Mucosa of descending colon (tissue), 3 donors: ENCODE data around the gene FOXN3. TPM values are rescaled to one million over a fixed set of nuclear protein-coding genes. Genes with fewer than 3 reads are reported as not detected.
A peak's percentile ranks its signal among the peaks of the same experiment; 100 is the strongest.

Source experiments
- ATAC-seq: fragments of 200-7000 bp; cut with Tn5 transposase; one replicate; pipeline ENCODE4 v1.9.1; 2020; ENCODE audit warnings: mild to moderate bottlenecking, moderate library complexity
- DNase-seq, 3 donors: peaks; one replicate each; pipeline ENCODE4 v3.0.0-alpha.2; 2020
- H3K36me3 ChIP-seq: fragments of 200-600 bp; one replicate; pipeline ENCODE4 v1.8.0; 2021; ENCODE audit warnings: low read depth, mild to moderate bottlenecking
- H3K4me1 ChIP-seq: fragments of 200-600 bp; one replicate; pipeline ENCODE4 v1.8.0; 2021; ENCODE audit warnings: low read depth, mild to moderate bottlenecking
- H3K4me3 ChIP-seq: fragments of 200-600 bp; one replicate; pipeline ENCODE4 v1.8.0; 2021; ENCODE audit warnings: mild to moderate bottlenecking
- H3K9me3 ChIP-seq: fragments of 200-600 bp; one replicate; pipeline ENCODE4 v1.8.0; 2021; ENCODE audit warnings: mild to moderate bottlenecking
- intact Hi-C, 2 donors: fragments of 100-400 bp; cut with DNase I in 1 of 2; cut with micrococcal nuclease in 1 of 2; formaldehyde crosslinking; loops; one replicate each; pipeline versions ENCODE4 v1.11.0 to v1.11.1; 2022; cut with DNase I, micrococcal nuclease
- total RNA-seq, 3 donors: library from RNA; stranded (reverse); fragmentation: NEBNext Ultra II Directional in 2 of 3; extraction: Animal tissue kit (Norgen Biotek cat#: 25700) in 2 of 3; gene quantifications; one replicate each; pipeline versions ENCODE4 v1.2.1 to v1.2.4, GENCODE V29; 2021 to 2023
- TF ChIP-seq, protein P1 (sequence below): fragments of 200-600 bp; IDR thresholded peaks from one replicate; pipeline ENCODE4 v1.8.0; 2022; ENCODE audit warnings: antibody characterized with exemption, mild to moderate bottlenecking
- donor health status: DM: no; HTN: no; CAD: no; lungs with moderate emphysema.
- donor health status: DM: no; HTN: no; CAD: no.
- donor health status: DM: no; HTN: yes; CAD: no.

FOXN3 gene
- total RNA-seq, 3 donors from 2014 or later = 77.4 to 154 (median 113) TPM

DNA sequence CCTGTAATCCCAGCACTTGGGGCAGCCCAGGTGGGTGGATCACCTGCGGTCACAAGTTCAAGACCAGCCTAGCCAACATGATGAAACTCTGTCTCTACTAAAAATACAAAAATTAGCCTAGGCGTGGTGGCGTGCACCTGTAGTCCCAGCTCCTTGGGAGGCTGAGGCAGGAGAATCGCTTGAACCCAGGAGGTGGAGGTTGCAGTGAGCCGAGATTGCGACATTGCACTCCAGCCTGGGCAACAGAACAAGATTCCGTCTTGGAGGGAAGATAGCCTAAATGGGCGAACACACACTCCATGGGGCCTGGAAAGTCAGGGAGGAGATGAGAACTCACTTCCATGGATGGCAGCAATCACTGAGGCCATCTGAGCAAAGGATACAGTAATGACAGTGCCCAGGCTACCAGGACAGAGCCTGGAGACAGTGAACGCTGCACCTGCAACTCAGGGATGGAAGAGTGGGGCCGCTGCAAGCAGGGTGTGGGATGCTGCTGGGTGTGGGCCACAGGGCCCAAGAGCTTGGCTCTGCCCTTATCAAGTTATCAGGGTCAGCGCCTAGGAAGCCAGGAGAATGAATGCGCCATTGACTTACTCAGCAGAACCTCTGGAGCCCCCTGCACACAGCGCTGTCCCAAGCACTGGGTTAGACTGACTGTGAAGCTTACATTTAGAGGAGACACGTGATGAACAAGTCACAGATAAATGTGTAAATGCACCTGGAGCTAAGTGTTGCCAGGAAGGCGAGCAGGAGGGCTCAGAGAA lies 28.9 kb downstream of the FOXN3 start:
- no peak overlapping the region for H3K4me3 ChIP-seq
- H3K9me3 ChIP-seq = no peaks in the 10 kb centered on the region
- ATAC-seq = no peak
- no peak for DNase-seq
- no peaks in the 10 kb centered on the region for H3K36me3 ChIP-seq
- TF ChIP-seq, protein P1, sequence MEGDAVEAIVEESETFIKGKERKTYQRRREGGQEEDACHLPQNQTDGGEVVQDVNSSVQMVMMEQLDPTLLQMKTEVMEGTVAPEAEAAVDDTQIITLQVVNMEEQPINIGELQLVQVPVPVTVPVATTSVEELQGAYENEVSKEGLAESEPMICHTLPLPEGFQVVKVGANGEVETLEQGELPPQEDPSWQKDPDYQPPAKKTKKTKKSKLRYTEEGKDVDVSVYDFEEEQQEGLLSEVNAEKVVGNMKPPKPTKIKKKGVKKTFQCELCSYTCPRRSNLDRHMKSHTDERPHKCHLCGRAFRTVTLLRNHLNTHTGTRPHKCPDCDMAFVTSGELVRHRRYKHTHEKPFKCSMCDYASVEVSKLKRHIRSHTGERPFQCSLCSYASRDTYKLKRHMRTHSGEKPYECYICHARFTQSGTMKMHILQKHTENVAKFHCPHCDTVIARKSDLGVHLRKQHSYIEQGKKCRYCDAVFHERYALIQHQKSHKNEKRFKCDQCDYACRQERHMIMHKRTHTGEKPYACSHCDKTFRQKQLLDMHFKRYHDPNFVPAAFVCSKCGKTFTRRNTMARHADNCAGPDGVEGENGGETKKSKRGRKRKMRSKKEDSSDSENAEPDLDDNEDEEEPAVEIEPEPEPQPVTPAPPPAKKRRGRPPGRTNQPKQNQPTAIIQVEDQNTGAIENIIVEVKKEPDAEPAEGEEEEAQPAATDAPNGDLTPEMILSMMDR = no peak
- intact Hi-C loops = no loop called here
- H3K4me1 ChIP-seq = peaks cover 13% of the 10 kb centered on the region

DNA sequence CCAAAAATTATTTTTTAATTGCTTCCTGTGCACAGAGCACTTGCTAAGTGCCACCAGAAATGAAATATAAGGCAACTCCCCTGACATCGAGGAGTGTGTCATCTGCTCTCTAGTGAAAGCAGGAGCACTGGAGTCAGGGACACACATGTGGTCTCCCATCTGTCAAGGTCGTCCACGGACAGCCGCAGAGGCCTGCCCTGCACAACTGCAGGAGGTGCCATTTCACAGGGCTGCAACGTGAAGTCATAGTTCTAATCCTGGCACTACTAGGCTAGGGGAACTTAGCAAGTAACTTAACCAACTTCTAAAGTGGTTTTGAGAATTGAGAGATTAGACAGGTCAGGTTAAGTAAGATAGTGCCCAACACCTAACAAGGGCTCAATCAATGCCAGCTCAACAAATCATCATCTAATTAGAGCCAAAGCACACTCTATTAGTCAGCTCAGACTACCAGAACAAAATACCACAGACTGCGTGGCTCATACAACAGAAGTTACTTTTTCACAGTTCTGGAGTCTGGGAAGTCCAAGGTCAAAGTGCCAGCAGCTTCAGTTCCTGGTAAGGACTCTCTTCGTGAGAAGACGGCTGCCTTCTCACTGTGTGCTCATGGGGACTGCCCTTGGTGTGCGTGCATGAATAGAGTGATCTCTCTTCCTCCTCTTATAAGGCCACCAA lies 30.7 kb downstream of the FOXN3 start:
- TF ChIP-seq, protein P1 = no peak
- intact Hi-C loops = no loop called here
- peak; percentile 63 for ATAC-seq
- H3K4me1 ChIP-seq = peaks cover 13% of the 10 kb centered on the region
- no peak overlapping the region for H3K4me3 ChIP-seq
- no peak for DNase-seq
- H3K36me3 ChIP-seq = no peaks in the 10 kb centered on the region
- no peaks in the 10 kb centered on the region for H3K9me3 ChIP-seq

DNA sequence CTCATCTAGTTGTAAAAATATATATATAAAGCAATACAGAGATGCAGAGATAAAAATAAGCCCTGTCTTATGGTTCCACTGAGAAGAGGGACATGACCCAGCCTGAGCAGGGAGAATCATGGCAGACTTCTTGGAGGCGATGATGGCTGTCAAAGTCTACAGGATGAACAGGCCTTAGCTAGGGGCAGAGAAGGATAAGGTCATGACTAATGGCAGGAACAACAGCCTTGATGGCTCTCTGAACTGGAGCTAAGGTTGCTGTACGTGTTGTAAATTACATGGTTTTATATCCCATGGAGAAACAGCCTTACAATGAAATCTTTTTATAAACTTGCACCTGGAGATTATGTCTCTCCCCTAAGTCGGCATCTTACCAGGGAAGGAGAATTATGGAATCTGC lies 32.4 kb downstream of the FOXN3 start:
- ATAC-seq = peak; percentile 74
- H3K9me3 ChIP-seq = no peaks in the 10 kb centered on the region
- TF ChIP-seq, protein P1 = no peak
- intact Hi-C loops = no loop called here
- H3K4me3 ChIP-seq = no peak overlapping the region
- no peak for DNase-seq
- H3K36me3 ChIP-seq = no peaks in the 10 kb centered on the region
- H3K4me1 ChIP-seq = peaks cover 13% of the 10 kb centered on the region

DNA sequence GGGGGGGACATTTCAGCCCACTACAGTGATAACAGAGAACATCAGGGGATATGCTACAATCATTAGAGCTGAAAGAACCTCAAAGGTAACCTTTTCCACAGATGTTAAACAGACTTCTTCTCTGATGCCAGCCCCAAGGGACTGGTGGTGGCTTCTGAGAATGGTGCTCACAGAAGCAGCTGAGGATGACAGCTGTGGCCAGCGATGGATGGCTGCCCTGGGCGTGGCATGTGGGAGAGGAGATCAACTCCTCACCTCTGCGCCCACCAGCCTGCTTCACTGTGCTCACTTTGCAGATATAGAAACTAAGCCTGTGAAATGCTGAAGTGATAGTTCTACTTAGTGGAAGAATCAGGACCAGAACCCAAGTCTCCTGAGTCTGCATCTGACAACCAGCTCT lies 33.0 kb downstream of the FOXN3 start:
- H3K9me3 ChIP-seq = no peaks in the 10 kb centered on the region
- H3K4me1 ChIP-seq = peaks cover 13% of the 10 kb centered on the region
- TF ChIP-seq, protein P1 = no peak
- intact Hi-C loops = no loop called here
- no peak overlapping the region for H3K4me3 ChIP-seq
- ATAC-seq (peak; percentile 58), DNase-seq (peak in 1 of 3 donors; percentile 75)
- no peaks in the 10 kb centered on the region for H3K36me3 ChIP-seq

DNA sequence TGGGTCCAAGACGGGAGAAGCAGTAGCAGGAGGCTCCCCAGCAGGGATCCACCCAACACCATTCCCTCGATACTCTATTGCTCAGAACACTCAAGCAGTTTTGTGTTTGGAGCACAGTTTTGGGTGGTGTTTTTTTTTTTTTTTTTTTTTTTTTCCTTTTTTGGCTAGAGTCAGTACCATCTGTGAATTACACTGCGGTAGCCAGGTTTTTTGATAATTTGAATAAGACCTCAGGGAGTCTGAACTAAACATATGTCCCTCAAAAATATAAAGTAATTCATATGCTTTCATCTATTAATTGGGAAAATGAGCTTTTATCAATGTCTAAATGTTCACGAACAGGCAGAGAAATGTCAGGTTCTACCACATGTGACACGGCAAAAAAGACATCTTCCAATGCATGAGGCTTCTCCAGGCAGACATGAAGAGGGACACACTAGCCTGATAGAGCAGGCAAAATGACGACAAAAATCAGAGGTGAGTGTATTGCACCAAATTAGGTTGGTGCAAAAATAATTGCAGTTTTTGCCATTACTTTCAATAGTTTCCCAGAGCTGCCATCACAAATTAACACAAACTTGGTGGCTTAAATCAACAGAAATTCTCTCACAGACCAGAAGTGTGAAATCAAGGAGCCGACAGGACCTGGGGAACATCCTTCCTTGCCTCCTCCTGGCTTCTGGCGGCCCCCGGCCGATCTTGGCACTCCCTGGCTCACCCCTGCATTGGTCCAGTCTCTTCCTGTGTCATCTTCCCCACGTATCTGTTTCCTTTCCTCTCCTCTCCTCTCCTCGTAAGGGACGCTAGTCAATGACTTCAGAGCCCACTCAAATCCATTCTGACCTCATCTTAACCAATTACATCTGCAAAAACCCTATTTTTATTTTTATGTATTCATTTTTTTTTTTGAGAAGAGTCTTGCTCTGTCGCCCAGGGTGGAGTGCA lies 33.9 kb downstream of the FOXN3 start:
- Histone ChIP-seq H3K4me3 (no peak overlapping the region), H3K36me3 (no peaks in the 10 kb centered on the region), H3K4me1 (peaks cover 13% of the 10 kb centered on the region), H3K9me3 (no peaks in the 10 kb centered on the region)
- TF ChIP-seq, protein P1 = no peak
- ATAC-seq = no peak
- no peak for DNase-seq
- intact Hi-C loops = no loop called here
